Measurements from ENCODE around the gene VPS4A.

- TF ChIP-seq, protein P1, sequence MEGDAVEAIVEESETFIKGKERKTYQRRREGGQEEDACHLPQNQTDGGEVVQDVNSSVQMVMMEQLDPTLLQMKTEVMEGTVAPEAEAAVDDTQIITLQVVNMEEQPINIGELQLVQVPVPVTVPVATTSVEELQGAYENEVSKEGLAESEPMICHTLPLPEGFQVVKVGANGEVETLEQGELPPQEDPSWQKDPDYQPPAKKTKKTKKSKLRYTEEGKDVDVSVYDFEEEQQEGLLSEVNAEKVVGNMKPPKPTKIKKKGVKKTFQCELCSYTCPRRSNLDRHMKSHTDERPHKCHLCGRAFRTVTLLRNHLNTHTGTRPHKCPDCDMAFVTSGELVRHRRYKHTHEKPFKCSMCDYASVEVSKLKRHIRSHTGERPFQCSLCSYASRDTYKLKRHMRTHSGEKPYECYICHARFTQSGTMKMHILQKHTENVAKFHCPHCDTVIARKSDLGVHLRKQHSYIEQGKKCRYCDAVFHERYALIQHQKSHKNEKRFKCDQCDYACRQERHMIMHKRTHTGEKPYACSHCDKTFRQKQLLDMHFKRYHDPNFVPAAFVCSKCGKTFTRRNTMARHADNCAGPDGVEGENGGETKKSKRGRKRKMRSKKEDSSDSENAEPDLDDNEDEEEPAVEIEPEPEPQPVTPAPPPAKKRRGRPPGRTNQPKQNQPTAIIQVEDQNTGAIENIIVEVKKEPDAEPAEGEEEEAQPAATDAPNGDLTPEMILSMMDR (IDR thresholded peaks at IDR 0.05): no peak
- TF ChIP-seq POLR2AphosphoS5 (IDR thresholded peaks at IDR 0.05): no peak
- TF ChIP-seq POLR2A (IDR thresholded peaks at IDR 0.05): no peak
- no peak for TF ChIP-seq EP300 (IDR thresholded peaks at IDR 0.05)
Measured at GRCh38 chr16:69329369-69330285, 18.5 kb downstream of the VPS4A start.

Data from stomach (tissue), 4 donors.